Measurements from ENCODE around the gene NR2F1.
"Not testable (repeated sequence)": the region's sequence is repeated elsewhere in the genome, so short reads cannot be mapped to it uniquely, and the experiment has no call there.

Gene NR2F1

GRCh38 chr5:93582677-93583438 is at the start of gene NR2F1:
Gene NR2F1 (plus strand): TSS chr5:93583222. CDS start chr5:93585024, 1,802 bp downstream.
- peak within 1 kb of the TSS; percentile 20 for H3K27ac ChIP-seq (ENCODE audit: low read depth, low read length)
- peaks cover 63 to 79% of the 10 kb centered on the region in 2 donors for H3K27me3 ChIP-seq (ENCODE audit: control insufficient read depth in 1 of 2, insufficient read depth in 2 of 2, low read length in 2 of 2)
- no peak within 1 kb of the TSS for H3K9ac ChIP-seq (ENCODE audit: low read depth in 1 of 2, low read length in 2 of 2)
- peak within 1 kb of the TSS; percentile 60 to 62 for H3K4me3 ChIP-seq (ENCODE audit: low read depth in 1 of 2, low read length in 2 of 2)
- H3K9me3 ChIP-seq (ENCODE audit: control insufficient read depth in 1 of 2, low read length in 2 of 2): no peaks in the 10 kb centered on the region
- peaks cover 20 to 26% of the 10 kb centered on the region in 2 donors for H3K4me1 ChIP-seq (ENCODE audit: control insufficient read depth in 1 of 2, insufficient read depth in 2 of 2, low read length in 2 of 2)
- no peaks in the 10 kb centered on the region for H3K36me3 ChIP-seq (ENCODE audit: control insufficient read depth in 1 of 2, insufficient read depth in 2 of 2, low read length in 2 of 2)

- no peak overlapping the region for H3K27ac ChIP-seq (ENCODE audit: low read depth, low read length)
- H3K4me3 ChIP-seq (ENCODE audit: low read depth in 1 of 2, low read length in 2 of 2): no peak overlapping the region
- H3K4me1 ChIP-seq (ENCODE audit: control insufficient read depth in 1 of 2, insufficient read depth in 2 of 2, low read length in 2 of 2): no peaks in the 10 kb centered on the region
- no peak overlapping the region for H3K9ac ChIP-seq (ENCODE audit: low read depth in 1 of 2, low read length in 2 of 2)
- H3K27me3 ChIP-seq (ENCODE audit: control insufficient read depth in 1 of 2, insufficient read depth in 2 of 2, low read length in 2 of 2): no peaks in the 10 kb centered on the region
- H3K9me3 ChIP-seq (ENCODE audit: control insufficient read depth in 1 of 2, low read length in 2 of 2): no peaks in the 10 kb centered on the region
- no peaks in the 10 kb centered on the region for H3K36me3 ChIP-seq (ENCODE audit: control insufficient read depth in 1 of 2, insufficient read depth in 2 of 2, low read length in 2 of 2)
Measured at GRCh38 chr5:93545872-93546271, 37.1 kb upstream of the NR2F1 start.

GRCh38 chr5:93549594-93549993 is 33.4 kb upstream of the NR2F1 start:
- not testable (repeated sequence) for H3K27ac ChIP-seq (ENCODE audit: low read depth, low read length); H3K9ac ChIP-seq (ENCODE audit: low read depth in 1 of 2, low read length in 2 of 2); H3K4me1 ChIP-seq (ENCODE audit: control insufficient read depth in 1 of 2, insufficient read depth in 2 of 2, low read length in 2 of 2); H3K36me3 ChIP-seq (ENCODE audit: control insufficient read depth in 1 of 2, insufficient read depth in 2 of 2, low read length in 2 of 2); H3K9me3 ChIP-seq (ENCODE audit: control insufficient read depth in 1 of 2, low read length in 2 of 2); H3K4me3 ChIP-seq (ENCODE audit: low read depth in 1 of 2, low read length in 2 of 2); H3K27me3 ChIP-seq (ENCODE audit: control insufficient read depth in 1 of 2, insufficient read depth in 2 of 2, low read length in 2 of 2)

GRCh38 chr5:93557021-93557604 is 25.9 kb upstream of the NR2F1 start:
- Histone ChIP-seq H3K9ac (ENCODE audit: low read depth in 1 of 2, low read length in 2 of 2) (no peak overlapping the region), H3K27me3 (ENCODE audit: control insufficient read depth in 1 of 2, insufficient read depth in 2 of 2, low read length in 2 of 2) (no peaks in the 10 kb centered on the region), H3K27ac (ENCODE audit: low read depth, low read length) (no peak overlapping the region), H3K4me3 (ENCODE audit: low read depth in 1 of 2, low read length in 2 of 2) (no peak overlapping the region), H3K9me3 (ENCODE audit: control insufficient read depth in 1 of 2, low read length in 2 of 2) (no peaks in the 10 kb centered on the region), H3K4me1 (ENCODE audit: control insufficient read depth in 1 of 2, insufficient read depth in 2 of 2, low read length in 2 of 2) (no peaks in the 10 kb centered on the region), H3K36me3 (ENCODE audit: control insufficient read depth in 1 of 2, insufficient read depth in 2 of 2, low read length in 2 of 2) (no peaks in the 10 kb centered on the region)

- H3K27me3 ChIP-seq (ENCODE audit: control insufficient read depth in 1 of 2, insufficient read depth in 2 of 2, low read length in 2 of 2): peaks cover 17 to 27% of the 10 kb centered on the region in 2 donors
- no peaks in the 10 kb centered on the region for H3K36me3 ChIP-seq (ENCODE audit: control insufficient read depth in 1 of 2, insufficient read depth in 2 of 2, low read length in 2 of 2)
- no peak overlapping the region for H3K9ac ChIP-seq (ENCODE audit: low read depth in 1 of 2, low read length in 2 of 2)
Measured at GRCh38 chr5:93566091-93566490, 16.9 kb upstream of the NR2F1 start.

GRCh38 chr5:93567424-93567823 is 15.6 kb upstream of the NR2F1 start:
- Histone ChIP-seq H3K9ac (ENCODE audit: low read depth in 1 of 2, low read length in 2 of 2) (no peak overlapping the region), H3K9me3 (ENCODE audit: control insufficient read depth in 1 of 2, low read length in 2 of 2) (no peaks in the 10 kb centered on the region), H3K27me3 (ENCODE audit: control insufficient read depth in 1 of 2, insufficient read depth in 2 of 2, low read length in 2 of 2) (peaks cover 30 to 37% of the 10 kb centered on the region in 2 donors)

More at GRCh38 chr5:93566091-93566490, 16.9 kb upstream of the NR2F1 start:
- Histone ChIP-seq H3K4me1 (ENCODE audit: control insufficient read depth in 1 of 2, insufficient read depth in 2 of 2, low read length in 2 of 2) (no peaks in the 10 kb centered on the region), H3K9me3 (ENCODE audit: control insufficient read depth in 1 of 2, low read length in 2 of 2) (no peaks in the 10 kb centered on the region), H3K4me3 (ENCODE audit: low read depth in 1 of 2, low read length in 2 of 2) (no peak overlapping the region), H3K27ac (ENCODE audit: low read depth, low read length) (no peak overlapping the region)

GRCh38 chr5:93569300-93570160 is 13.5 kb upstream of the NR2F1 start:
- H3K27ac ChIP-seq (ENCODE audit: low read depth, low read length): no peak overlapping the region

More at GRCh38 chr5:93567424-93567823, 15.6 kb upstream of the NR2F1 start:
- H3K4me1 ChIP-seq (ENCODE audit: control insufficient read depth in 1 of 2, insufficient read depth in 2 of 2, low read length in 2 of 2): no peaks in the 10 kb centered on the region
- H3K4me3 ChIP-seq (ENCODE audit: low read depth in 1 of 2, low read length in 2 of 2): no peak overlapping the region
- H3K36me3 ChIP-seq (ENCODE audit: control insufficient read depth in 1 of 2, insufficient read depth in 2 of 2, low read length in 2 of 2): no peaks in the 10 kb centered on the region
- H3K27ac ChIP-seq (ENCODE audit: low read depth, low read length): no peak overlapping the region

GRCh38 chr5:93570294-93571113 is 12.5 kb upstream of the NR2F1 start:
- Histone ChIP-seq H3K27me3 (ENCODE audit: control insufficient read depth in 1 of 2, insufficient read depth in 2 of 2, low read length in 2 of 2) (peaks cover 51 to 64% of the 10 kb centered on the region in 2 donors), H3K9me3 (ENCODE audit: control insufficient read depth in 1 of 2, low read length in 2 of 2) (no peaks in the 10 kb centered on the region), H3K4me1 (ENCODE audit: control insufficient read depth in 1 of 2, insufficient read depth in 2 of 2, low read length in 2 of 2) (no peaks in the 10 kb centered on the region), H3K4me3 (ENCODE audit: low read depth in 1 of 2, low read length in 2 of 2) (no peak overlapping the region), H3K9ac (ENCODE audit: low read depth in 1 of 2, low read length in 2 of 2) (no peak overlapping the region), H3K36me3 (ENCODE audit: control insufficient read depth in 1 of 2, insufficient read depth in 2 of 2, low read length in 2 of 2) (no peaks in the 10 kb centered on the region), H3K27ac (ENCODE audit: low read depth, low read length) (no peak overlapping the region)

More at GRCh38 chr5:93569300-93570160, 13.5 kb upstream of the NR2F1 start:
- H3K9me3 ChIP-seq (ENCODE audit: control insufficient read depth in 1 of 2, low read length in 2 of 2): no peaks in the 10 kb centered on the region
- H3K4me3 ChIP-seq (ENCODE audit: low read depth in 1 of 2, low read length in 2 of 2): no peak overlapping the region
- no peaks in the 10 kb centered on the region for H3K4me1 ChIP-seq (ENCODE audit: control insufficient read depth in 1 of 2, insufficient read depth in 2 of 2, low read length in 2 of 2)
- no peaks in the 10 kb centered on the region for H3K36me3 ChIP-seq (ENCODE audit: control insufficient read depth in 1 of 2, insufficient read depth in 2 of 2, low read length in 2 of 2)
- peaks cover 51 to 55% of the 10 kb centered on the region in 2 donors for H3K27me3 ChIP-seq (ENCODE audit: control insufficient read depth in 1 of 2, insufficient read depth in 2 of 2, low read length in 2 of 2)
- H3K9ac ChIP-seq (ENCODE audit: low read depth in 1 of 2, low read length in 2 of 2): no peak overlapping the region

- H3K27me3 ChIP-seq (ENCODE audit: control insufficient read depth in 1 of 2, insufficient read depth in 2 of 2, low read length in 2 of 2): peaks cover 58 to 72% of the 10 kb centered on the region in 2 donors
- H3K27ac ChIP-seq (ENCODE audit: low read depth, low read length): no peak overlapping the region
- no peaks in the 10 kb centered on the region for H3K4me1 ChIP-seq (ENCODE audit: control insufficient read depth in 1 of 2, insufficient read depth in 2 of 2, low read length in 2 of 2)
- no peaks in the 10 kb centered on the region for H3K36me3 ChIP-seq (ENCODE audit: control insufficient read depth in 1 of 2, insufficient read depth in 2 of 2, low read length in 2 of 2)
- H3K9me3 ChIP-seq (ENCODE audit: control insufficient read depth in 1 of 2, low read length in 2 of 2): no peaks in the 10 kb centered on the region
- H3K9ac ChIP-seq (ENCODE audit: low read depth in 1 of 2, low read length in 2 of 2): no peak overlapping the region
- H3K4me3 ChIP-seq (ENCODE audit: low read depth in 1 of 2, low read length in 2 of 2): no peak overlapping the region
Measured at GRCh38 chr5:93571114-93571949, 11.7 kb upstream of the NR2F1 start.

Measured in duodenal mucosa (tissue), 2 donors.